Measurements from ENCODE around the gene NR1H3.

The NR1H3 gene

GRCh38 chr11:47243454-47243853 is 14.3 kb upstream of the NR1H3 start:
- DNase-seq (ENCODE audit: low read depth in 2 of 3, low spot score in 2 of 3): no peak

GRCh38 chr11:47244448-47245350 is 13.1 kb upstream of the NR1H3 start:
- no peak for DNase-seq (ENCODE audit: low read depth in 2 of 3, low spot score in 2 of 3)

- DNase-seq (ENCODE audit: low read depth in 2 of 3, low spot score in 2 of 3): no peak
Observed at GRCh38 chr11:47245611-47246357, 12.0 kb upstream of the NR1H3 start.

DNA sequence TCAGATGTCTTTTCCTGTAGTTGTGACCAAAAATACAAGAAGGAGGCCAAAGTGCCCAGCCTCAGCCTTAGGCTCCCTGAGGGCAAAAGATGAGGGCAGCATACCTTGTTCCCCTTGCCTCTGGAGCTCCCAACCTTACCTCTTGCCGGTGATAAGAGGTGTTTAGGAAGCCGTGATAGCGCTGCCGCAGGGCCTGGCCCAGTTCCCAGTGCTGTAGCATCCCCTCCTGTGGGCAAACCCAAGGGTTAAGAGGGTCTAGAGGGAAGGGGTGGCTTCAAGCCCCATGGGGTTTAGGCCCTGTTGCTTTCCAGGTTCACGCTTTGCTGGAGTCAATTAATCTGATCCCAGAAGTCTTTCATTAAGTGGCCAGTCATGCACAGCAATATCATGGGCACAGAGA is 10.3 kb upstream of the NR1H3 start:
- no peak for DNase-seq (ENCODE audit: low read depth in 2 of 3, low spot score in 2 of 3)

DNA sequence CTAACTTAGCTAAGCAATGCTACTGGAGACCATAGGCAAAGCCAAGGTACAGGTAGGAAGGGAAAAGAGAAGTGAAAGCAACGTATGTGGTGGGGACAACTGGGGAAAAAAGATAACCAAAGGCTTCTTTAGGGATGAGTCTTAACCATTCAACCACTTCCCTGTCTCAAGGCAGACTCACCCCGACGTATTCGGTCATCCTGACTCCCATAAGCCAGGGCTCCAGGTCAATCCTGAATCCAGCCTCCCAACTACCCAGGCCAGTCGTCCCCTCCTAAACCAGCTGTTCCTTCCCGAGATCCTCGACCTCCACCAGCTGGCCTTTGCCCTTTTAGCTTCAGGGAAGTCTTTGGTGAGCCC is 9.5 kb upstream of the NR1H3 start:
- DNase-seq (ENCODE audit: low read depth in 2 of 3, low spot score in 2 of 3): no peak

DNA sequence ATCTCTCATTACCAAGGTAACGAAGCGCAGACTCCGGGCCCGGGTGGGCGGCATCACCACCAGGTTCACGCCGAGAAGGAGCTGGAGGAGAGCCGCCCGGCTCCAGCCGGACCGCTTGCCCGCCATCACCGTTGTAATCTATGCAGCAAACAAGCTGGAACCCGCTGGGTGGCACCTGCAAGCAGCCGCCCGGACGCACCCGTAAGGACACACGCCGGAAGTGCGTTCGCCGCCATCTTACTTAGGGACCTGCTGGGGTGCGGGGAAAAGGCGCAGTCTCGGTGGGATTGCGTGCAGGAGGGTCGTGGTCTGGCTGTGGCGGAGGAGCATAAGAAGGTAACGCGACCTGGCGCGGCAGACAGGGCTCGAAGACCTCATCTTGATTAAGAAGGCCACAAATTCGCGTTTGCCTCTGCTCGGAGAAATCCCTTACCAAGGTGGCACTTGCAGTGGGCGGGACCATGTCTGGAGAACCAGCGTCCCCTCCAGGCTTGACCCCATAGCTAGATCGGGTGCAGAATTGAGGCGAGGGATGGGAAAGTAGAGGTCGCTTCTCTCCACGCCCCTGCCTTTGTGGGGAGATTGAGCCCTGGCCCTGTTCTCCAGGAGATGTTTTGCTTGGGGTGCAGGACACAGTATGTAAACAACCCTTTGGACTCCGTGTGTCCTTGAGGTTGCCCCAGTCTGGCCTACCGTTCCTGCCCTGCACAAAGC is 9.0 kb upstream of the NR1H3 start, which contains the start of gene ACP2:
ACP2 (minus strand) TSS at position 151 of the 714 bp plus-strand sequence; CDS start at position 126, 25 bp downstream.
- peak; percentile 69 to 79 (median 72) for DNase-seq (ENCODE audit: low read depth in 2 of 3, low spot score in 2 of 3)

DNA sequence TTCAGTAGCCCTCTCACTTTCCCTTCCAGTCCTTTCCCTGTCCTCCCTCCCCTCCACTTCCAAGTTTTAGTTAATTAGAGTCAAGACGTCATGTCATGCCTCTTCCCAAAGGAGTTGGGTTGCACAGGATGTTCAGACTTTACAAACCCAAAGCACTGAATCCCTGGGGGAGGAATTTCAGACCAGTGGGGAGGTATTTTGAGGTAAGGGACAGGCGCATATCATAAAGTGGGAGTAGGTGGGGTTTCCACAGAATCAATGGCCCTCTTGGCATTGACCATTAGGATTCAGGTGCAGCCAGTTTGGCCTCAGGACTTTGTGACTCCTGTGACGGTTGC is 8.4 kb upstream of the NR1H3 start:
- no peak for DNase-seq (ENCODE audit: low read depth in 2 of 3, low spot score in 2 of 3)

DNA sequence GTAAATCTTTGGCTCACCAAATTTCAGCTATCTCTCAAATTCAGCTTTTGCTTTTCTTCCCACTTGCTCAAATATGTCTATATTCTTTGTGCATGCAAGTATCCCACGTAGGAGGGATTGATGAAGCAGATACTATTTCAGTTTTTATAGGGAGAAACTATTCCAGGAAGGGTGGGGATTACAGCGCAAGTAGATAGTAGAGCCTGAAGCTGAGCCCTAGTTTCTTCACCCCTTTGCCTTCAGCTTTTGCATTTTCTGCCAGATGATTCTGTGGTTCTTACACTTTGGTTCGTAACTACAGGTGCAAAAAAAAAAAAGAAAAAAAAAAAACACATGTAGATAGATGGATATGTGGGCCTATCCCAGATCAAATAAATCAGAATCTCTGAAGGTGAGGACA is 6.0 kb upstream of the NR1H3 start:
- no peak for DNase-seq (ENCODE audit: low read depth in 2 of 3, low spot score in 2 of 3)

DNA sequence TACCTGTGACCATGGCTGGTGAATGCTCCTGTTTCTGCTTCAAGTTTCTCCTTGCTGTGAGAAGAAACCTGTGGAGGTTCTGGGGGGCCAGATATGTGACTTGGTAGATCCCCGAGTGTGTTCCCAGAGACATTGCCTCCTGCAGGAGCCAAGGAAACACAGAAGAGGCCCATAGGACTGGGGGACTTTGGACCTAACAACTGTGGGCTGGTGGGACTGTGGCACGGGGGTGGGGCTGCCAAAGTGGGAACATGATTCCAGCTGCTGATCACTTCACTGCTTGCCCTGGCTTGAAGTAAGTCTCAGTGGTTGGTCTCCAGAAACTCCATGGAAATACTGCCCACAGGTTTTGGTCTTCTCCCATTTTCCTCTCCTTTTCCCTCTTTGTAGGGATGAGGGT is 4.1 kb upstream of the NR1H3 start:
- DNase-seq (ENCODE audit: low read depth in 2 of 3, low spot score in 2 of 3): no peak

- no peak for DNase-seq (ENCODE audit: low read depth in 2 of 3, low spot score in 2 of 3)
Observed at GRCh38 chr11:47254386-47254785, 3.4 kb upstream of the NR1H3 start.

DNA sequence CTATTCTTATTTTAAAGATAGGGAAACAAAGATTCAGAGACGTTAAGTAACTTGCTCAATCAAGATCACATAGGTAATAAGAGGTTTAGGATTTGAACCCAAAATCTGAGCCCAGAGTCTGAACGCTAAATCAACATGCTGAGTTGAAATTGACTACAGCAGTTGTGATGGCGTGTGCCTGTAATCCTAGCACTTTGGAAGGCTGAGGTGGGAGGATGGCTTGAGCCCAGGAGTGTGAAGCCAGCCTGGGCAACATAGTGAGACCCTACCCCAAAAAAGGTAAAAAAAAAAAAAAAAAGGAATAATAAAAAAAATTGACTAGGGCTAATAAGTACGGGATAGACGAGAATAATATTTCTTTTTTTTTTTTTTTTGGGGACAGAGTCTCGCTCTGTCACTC is 1.4 kb upstream of the NR1H3 start:
- DNase-seq (ENCODE audit: low read depth in 2 of 3, low spot score in 2 of 3): no peak

- no peak for DNase-seq (ENCODE audit: low read depth in 2 of 3, low spot score in 2 of 3)
Observed at GRCh38 chr11:47257177-47257516, 649 bp upstream of the NR1H3 start.

- no peak for DNase-seq (ENCODE audit: low read depth in 2 of 3, low spot score in 2 of 3)
Observed at GRCh38 chr11:47258317-47258902, 614 bp downstream of the NR1H3 start.

- no peak for DNase-seq (ENCODE audit: low read depth in 2 of 3, low spot score in 2 of 3)
Observed at GRCh38 chr11:47259232-47259977, 1.6 kb downstream of the NR1H3 start.

GRCh38 chr11:47260366-47260765 is 2.6 kb downstream of the NR1H3 start:
- DNase-seq (ENCODE audit: low read depth in 2 of 3, low spot score in 2 of 3): no peak

- DNase-seq (ENCODE audit: low read depth in 2 of 3, low spot score in 2 of 3): no peak
Observed at GRCh38 chr11:47261291-47261800, 3.5 kb downstream of the NR1H3 start.

- DNase-seq (ENCODE audit: low read depth in 2 of 3, low spot score in 2 of 3): no peak
Observed at GRCh38 chr11:47264119-47264518, 6.3 kb downstream of the NR1H3 start.

GRCh38 chr11:47264521-47264920 is 6.7 kb downstream of the NR1H3 start:
- no peak for DNase-seq (ENCODE audit: low read depth in 2 of 3, low spot score in 2 of 3)

DNA sequence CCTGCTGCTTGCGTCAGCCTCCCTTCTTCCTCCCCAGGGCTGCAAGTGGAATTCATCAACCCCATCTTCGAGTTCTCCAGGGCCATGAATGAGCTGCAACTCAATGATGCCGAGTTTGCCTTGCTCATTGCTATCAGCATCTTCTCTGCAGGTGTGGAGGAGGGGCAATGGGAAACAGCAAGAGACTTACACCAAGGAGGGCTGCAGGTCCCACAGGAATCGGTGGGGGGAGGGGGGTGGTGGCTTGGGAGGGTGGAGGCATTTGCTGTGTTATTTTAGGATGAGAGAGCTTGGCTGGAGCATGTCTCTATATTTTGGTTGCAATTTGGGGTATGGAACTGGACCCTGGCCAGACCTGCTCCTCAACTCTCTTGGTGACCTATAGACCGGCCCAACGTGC is 10.1 kb downstream of the NR1H3 start:
- DNase-seq (ENCODE audit: low read depth in 2 of 3, low spot score in 2 of 3): no peak

DNA sequence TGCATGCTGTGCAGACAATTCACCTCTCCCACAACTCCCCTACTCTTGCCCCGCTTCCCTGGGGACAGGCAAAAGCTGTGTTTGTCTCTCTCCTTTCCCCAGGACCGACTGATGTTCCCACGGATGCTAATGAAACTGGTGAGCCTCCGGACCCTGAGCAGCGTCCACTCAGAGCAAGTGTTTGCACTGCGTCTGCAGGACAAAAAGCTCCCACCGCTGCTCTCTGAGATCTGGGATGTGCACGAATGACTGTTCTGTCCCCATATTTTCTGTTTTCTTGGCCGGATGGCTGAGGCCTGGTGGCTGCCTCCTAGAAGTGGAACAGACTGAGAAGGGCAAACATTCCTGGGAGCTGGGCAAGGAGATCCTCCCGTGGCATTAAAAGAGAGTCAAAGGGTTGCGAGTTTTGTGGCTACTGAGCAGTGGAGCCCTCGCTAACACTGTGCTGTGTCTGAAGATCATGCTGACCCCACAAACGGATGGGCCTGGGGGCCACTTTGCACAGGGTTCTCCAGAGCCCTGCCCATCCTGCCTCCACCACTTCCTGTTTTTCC is 10.7 kb downstream of the NR1H3 start:
- DNase-seq (ENCODE audit: low read depth in 2 of 3, low spot score in 2 of 3): no peak
